A549 treated with DMSO at 1 μM for 4 hours (cell line): ENCODE data around the gene CRLF2. TPM values are rescaled to one million over a fixed set of nuclear protein-coding genes. Genes with fewer than 3 reads are reported as not detected.

ENCODE experiments used
- total RNA-seq: library from RNA; stranded (reverse); fragments of 200-300 nt; extraction: Qiagen RNA extraction; gene quantifications from 5 replicates; pipeline ENCODE4 v1.2.3, GENCODE V29; 2022; ENCODE audit warnings: low read depth

Gene CRLF2
- total RNA-seq, result 1.4 to 1.8 TPM (median 1.8 TPM) in 5 replicates

GRCh38 chrX:1212532-1212931 lies at the start of gene CRLF2:
Gene CRLF2, minus strand, starts transcription at chrX:1212649. Its CDS starts 15 bp downstream, at chrX:1212634.

Other genes starting within 250 kb of the CRLF2 start
- gene CSF2RA, start 56.2 kb upstream of the CRLF2 start, total RNA-seq, result 3.8 to 6.1 TPM (median 4.6 TPM) in 5 replicates
- gene IL3RA, start 124.1 kb upstream of the CRLF2 start, total RNA-seq, result 0.10 to 0.42 TPM (median 0.21 TPM) in 5 replicates
- gene SLC25A6, start 179.5 kb upstream of the CRLF2 start, total RNA-seq, result 424 to 488 TPM (median 443 TPM) in 5 replicates
- 16.9 to 20.6 TPM (median 19.6 TPM) in 5 replicates for gene ASMTL, start 240.3 kb upstream of the CRLF2 start, total RNA-seq